Ishikawa (cell line): ENCODE results near the gene UTS2R.

Experiments
- CEBPB ChIP-seq: IDR thresholded peaks from 2 replicates; pipeline ENCODE4 v1.6.1; 2012
- CREB1 ChIP-seq: IDR thresholded peaks from 2 replicates; pipeline ENCODE4 v1.6.1; 2012; ENCODE audit warnings: low read depth
- EGR1 ChIP-seq: IDR thresholded peaks from 2 replicates; pipeline ENCODE4 v1.6.1; 2012
- EP300 ChIP-seq: IDR thresholded peaks from 2 replicates; pipeline ENCODE4 v1.6.1; 2012; ENCODE audit warnings: borderline replicate concordance
- FOXM1 ChIP-seq: IDR thresholded peaks from 2 replicates; pipeline ENCODE4 v1.6.1; 2012; ENCODE audit warnings: low read depth, borderline replicate concordance
- NFIC ChIP-seq: IDR thresholded peaks from 2 replicates; pipeline ENCODE4 v1.6.1; 2012
- RAD21 ChIP-seq: IDR thresholded peaks from 2 replicates; pipeline ENCODE4 v1.6.1; 2012; ENCODE audit warnings: low read depth
- TAF1 ChIP-seq: IDR thresholded peaks from 2 replicates; pipeline ENCODE4 v1.6.1; 2012; ENCODE audit warnings: low read depth, mild to moderate bottlenecking
- TEAD4 ChIP-seq: IDR thresholded peaks from 2 replicates; pipeline ENCODE4 v1.6.1; 2012
- YY1 ChIP-seq: IDR thresholded peaks from 2 replicates; pipeline ENCODE4 v1.6.1; 2012; ENCODE audit warnings: low read depth
- ZBTB7A ChIP-seq: IDR thresholded peaks from 2 replicates; pipeline ENCODE4 v1.6.1; 2012; ENCODE audit warnings: low read depth
- TF ChIP-seq, protein P1 (sequence below): IDR thresholded peaks from 2 replicates; pipeline ENCODE4 v1.6.1; 2012
- TF ChIP-seq, protein P2 (sequence below): IDR thresholded peaks from 2 replicates; pipeline ENCODE4 v1.6.1; 2012; ENCODE audit warnings: low read depth, mild to moderate bottlenecking
- TF ChIP-seq, protein P3 (sequence below): IDR thresholded peaks from 2 replicates; pipeline ENCODE4 v1.6.1; 2012

DNA sequence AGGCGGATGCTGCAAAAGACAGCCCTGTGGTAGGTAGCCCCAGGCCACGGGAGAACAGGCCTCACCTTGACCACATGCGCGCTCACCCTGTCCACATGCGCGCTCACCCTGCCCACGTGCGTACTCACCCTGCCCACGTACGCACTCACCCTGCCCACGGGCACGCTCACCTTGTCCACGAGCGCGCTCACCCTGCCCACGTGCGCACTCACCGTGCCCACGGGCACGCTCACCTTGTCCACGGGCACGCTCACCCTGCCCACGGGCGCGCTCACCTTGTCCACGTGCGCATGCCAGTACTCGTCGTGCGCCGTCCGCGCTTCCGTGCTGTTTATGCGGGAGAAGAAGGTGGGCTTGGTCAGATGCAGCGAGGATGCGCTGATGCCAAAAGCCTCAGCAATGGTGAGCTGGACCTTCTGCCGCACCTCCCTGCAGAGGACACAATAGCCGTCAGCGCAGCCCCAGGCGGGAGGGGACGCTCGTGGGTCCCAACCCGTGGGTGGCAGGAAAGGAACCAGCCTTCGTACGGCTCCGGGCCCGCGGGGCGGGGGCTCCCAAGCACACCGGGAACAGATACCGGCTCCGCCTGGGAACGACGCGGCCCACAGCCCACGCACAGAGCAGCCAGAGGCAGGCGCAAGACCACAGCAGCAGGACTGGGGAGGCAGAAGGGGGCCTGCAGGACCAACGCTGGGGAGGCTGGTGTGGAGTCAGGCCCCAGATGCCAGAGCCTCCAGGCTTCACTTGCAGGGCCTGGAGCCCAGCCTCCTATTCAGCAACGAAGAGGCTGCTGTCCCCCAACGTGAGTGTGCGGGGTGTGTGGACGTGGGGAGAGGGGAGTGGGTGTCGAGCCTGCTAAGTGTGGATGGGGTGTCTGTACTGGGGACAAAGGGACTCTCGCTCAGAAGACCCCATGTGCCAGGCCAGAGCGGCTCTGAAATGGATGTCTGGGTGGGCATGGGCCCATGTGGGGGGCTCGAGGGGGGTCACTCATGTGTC is 32.4 kb downstream of the UTS2R start:
- TF ChIP-seq EGR1, result no peak
- no peak for TF ChIP-seq EP300
- TF ChIP-seq CEBPB, result no peak
- no peak for TF ChIP-seq TEAD4
- TF ChIP-seq RAD21, result no peak
- TF ChIP-seq FOXM1, result no peak
- TF ChIP-seq, protein P1, sequence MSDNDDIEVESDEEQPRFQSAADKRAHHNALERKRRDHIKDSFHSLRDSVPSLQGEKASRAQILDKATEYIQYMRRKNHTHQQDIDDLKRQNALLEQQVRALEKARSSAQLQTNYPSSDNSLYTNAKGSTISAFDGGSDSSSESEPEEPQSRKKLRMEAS, result no peak
- TF ChIP-seq, protein P2, sequence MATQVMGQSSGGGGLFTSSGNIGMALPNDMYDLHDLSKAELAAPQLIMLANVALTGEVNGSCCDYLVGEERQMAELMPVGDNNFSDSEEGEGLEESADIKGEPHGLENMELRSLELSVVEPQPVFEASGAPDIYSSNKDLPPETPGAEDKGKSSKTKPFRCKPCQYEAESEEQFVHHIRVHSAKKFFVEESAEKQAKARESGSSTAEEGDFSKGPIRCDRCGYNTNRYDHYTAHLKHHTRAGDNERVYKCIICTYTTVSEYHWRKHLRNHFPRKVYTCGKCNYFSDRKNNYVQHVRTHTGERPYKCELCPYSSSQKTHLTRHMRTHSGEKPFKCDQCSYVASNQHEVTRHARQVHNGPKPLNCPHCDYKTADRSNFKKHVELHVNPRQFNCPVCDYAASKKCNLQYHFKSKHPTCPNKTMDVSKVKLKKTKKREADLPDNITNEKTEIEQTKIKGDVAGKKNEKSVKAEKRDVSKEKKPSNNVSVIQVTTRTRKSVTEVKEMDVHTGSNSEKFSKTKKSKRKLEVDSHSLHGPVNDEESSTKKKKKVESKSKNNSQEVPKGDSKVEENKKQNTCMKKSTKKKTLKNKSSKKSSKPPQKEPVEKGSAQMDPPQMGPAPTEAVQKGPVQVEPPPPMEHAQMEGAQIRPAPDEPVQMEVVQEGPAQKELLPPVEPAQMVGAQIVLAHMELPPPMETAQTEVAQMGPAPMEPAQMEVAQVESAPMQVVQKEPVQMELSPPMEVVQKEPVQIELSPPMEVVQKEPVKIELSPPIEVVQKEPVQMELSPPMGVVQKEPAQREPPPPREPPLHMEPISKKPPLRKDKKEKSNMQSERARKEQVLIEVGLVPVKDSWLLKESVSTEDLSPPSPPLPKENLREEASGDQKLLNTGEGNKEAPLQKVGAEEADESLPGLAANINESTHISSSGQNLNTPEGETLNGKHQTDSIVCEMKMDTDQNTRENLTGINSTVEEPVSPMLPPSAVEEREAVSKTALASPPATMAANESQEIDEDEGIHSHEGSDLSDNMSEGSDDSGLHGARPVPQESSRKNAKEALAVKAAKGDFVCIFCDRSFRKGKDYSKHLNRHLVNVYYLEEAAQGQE, result no peak
- no peak for TF ChIP-seq TAF1
- TF ChIP-seq CREB1, result no peak
- TF ChIP-seq YY1, result no peak
- no peak for TF ChIP-seq ZBTB7A
- TF ChIP-seq, protein P3, sequence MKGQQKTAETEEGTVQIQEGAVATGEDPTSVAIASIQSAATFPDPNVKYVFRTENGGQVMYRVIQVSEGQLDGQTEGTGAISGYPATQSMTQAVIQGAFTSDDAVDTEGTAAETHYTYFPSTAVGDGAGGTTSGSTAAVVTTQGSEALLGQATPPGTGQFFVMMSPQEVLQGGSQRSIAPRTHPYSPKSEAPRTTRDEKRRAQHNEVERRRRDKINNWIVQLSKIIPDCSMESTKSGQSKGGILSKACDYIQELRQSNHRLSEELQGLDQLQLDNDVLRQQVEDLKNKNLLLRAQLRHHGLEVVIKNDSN, result no peak
- no peak for TF ChIP-seq NFIC
